GM20431 (cell line): ENCODE measurements around the gene CDIPT.

Source experiments
- in situ Hi-C: fragments of 300-500 bp; cut with MseI, MboI; formaldehyde crosslinking; loops from one replicate; pipeline ENCODE4 v1.15.0; 2020; ENCODE audit warnings: low sequenced_read_pairs; ENCODE audit not compliant: unreplicated experiment

Gene CDIPT

DNA sequence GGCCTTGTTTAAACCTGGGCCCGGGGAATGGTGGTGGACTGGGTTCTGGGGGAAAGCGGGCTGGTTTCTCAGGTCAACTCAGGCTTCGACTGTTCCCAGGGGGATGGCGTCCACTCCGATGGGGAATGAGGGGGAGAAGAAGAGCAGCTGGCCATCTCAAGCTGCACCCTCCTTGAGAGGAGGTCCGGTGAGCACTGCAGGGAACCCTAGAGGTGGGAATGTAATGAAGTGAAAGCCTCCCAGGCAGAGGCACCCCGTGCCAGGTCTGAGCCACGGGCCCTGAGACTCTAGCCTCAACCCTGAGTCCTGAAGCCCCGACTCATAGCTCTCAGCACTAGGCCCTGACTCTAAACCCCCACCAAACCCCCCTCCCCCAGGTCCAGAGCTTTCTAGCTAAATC, 1.2 kb upstream of the CDIPT start:
- in situ Hi-C loops, result no loop called here

DNA sequence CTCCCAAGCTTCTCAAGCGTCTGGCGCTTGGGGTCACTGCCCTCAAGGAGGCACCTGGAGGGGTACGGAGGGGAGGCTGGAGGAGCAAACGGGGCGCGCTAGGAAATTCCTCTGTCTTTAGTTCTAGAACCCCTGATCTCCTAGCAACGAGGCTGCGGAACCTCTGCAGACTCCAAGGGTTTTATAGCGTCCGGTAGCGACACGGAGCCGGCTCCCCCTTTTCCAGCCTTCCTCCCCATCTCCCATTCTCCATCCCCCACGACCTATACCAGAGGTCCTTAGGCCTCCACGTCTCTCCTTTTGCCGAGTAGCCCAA, 601 bp upstream of the CDIPT start:
- in situ Hi-C loops, result no loop called here

DNA sequence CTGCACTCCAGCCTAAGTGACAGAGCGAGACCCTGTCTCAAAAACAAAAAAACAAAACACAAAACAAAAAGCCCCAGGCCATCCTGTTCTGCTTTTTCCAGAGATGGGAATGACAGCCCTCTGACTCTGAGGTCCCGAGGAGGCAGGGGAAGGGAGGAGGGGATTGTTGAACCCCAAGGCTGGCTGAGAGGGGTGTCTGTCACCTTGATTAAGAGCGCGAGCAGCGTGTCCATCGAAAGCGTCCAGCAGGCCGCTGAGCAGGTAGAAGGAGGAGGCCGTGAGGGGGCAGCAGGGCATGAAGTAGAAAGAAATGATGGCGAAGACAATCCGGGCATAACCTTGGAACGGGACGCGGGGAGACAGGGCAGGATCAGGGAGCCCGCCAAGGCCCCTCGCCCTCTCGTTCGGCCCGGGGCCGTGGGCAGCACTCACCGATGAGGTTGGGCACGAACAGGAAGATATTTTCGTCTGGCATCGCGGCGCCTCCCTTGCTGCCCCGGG, 593 bp downstream of the CDIPT start:
- in situ Hi-C loops, result no loop called here

GRCh38 chr16:29860218-29860617, 2.8 kb downstream of the CDIPT start:
- in situ Hi-C loops, result no loop called here

DNA sequence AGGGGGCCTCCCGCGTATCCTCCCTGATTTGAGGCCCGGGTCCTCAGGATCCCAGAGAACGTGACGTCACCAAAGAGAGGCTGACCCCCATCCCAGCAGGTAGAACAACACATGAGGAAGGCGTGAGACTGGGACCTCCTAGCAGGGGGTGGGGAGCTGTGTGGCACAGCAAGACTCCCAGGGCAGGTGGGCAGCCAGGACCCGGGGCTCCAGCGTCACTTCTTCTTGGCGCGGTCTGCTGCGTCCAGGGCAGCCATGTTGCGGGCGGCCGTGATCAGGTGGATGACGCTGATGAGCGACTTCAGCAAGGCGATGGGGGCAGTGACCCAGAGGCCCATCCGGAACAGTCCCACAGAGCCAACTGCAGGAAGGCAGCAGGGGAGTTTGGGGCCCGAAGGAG, 4.1 kb downstream of the CDIPT start:
- in situ Hi-C loops, result no loop called here

GRCh38 chr16:29858149-29858849, 4.7 kb downstream of the CDIPT start:
- in situ Hi-C loops, result no loop called here

- in situ Hi-C loops, result no loop called here
These were observed 5.8 kb downstream of the CDIPT start for GRCh38 chr16:29857133-29857760.

DNA sequence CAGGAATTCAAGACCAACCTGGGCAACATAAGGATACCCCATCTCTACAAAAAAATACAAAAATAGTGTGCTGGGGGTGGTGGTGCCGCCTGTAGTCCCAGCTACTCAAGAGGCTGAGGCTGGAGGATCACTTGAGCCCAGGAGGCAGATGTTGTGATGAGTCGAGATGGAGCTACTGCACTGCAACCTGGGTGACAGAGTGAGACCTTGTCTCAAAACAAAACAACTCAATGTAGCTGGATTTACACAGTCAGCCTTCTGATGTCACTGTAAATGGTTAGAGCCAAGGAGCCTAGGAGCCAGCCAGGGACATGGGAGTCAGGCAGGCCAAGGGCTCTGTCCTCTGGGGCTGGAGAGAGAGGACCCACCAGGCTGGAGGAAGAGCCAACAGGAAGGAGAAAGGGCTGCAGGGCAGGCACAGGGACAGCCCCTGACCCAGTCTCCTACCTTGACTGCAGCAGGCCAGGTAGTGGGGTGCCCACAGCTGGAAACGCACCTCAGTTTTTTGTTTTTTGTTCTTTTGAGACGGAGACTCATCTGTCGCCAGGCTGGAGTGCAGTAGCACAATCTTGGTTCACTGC, 8.4 kb downstream of the CDIPT start:
- in situ Hi-C loops, result no loop called here

GRCh38 chr16:29852654-29853053, 10.4 kb downstream of the CDIPT start:
- in situ Hi-C loops, result no loop called here

GRCh38 chr16:29850998-29851397, 12.0 kb downstream of the CDIPT start:
- in situ Hi-C loops, result no loop called here

DNA sequence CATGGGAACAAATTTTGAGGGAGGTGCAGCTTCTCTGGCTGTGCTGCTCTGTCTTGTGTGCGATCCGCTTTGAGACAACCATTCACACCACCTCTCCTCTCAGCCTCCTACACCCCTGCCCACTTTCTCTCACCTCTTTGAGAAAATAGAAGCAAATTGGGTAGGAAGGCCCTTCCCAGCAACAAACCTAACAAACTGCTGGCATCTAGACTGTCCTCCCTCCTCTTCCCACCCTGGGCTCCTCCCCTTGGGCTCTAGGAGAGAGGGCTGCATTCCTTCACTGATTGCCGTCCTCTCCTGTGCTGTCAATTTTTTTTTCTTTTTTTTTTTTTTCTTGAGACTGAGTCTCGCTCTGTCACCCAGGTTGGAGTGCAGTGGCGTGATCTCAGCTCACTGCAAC, 13.5 kb downstream of the CDIPT start:
- in situ Hi-C loops, result loop anchor here (25.0 kb wide), 1 partner anchor 163 kb away; the partner anchor contains the start of genes C16orf92 and DOC2A

DNA sequence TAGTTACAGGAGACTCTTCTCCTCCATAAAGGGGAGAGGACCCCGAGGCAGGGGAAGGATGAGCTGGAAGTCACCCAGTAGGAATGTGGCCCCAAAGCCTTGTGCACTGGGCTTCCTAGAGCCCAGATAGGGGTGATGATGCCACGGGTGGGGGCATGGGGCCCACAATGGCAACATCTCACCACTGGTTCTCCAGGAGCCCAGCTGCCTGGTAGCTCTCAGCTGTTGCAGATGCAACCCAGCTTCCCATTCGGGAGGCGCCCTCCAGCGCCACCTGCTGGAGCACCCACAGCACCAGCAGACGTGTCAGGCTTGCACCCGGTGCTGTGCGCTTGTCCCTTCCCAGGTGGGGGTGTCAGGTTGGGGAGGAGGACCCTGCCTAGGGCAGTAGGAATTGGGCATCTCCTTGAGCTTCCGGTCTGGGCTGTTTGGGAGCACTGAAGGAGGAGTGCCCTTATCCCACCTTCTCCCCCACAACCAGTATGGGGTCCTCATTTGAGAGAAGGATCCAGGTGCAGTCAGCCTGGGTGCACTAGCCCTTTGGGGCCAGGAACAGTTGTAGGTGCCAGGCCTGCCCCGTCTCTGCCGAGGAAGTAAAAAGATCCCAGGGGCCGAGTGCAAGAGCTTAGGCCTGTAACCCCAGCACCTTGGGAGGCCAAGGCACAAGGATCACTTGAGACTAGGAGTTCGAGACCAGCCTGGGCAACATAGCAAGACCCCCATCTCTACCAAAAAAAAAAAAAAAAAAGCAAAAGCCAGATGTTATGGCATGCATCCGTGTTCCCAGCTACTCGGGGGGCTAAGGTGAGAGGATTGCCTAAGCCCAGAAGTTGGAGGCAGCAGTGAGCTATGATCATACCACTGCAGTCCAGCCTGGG, 14.4 kb downstream of the CDIPT start:
- in situ Hi-C loops, result loop anchor here (25.0 kb wide), 1 partner anchor 164 kb away; the partner anchor contains the start of genes C16orf92 and DOC2A

DNA sequence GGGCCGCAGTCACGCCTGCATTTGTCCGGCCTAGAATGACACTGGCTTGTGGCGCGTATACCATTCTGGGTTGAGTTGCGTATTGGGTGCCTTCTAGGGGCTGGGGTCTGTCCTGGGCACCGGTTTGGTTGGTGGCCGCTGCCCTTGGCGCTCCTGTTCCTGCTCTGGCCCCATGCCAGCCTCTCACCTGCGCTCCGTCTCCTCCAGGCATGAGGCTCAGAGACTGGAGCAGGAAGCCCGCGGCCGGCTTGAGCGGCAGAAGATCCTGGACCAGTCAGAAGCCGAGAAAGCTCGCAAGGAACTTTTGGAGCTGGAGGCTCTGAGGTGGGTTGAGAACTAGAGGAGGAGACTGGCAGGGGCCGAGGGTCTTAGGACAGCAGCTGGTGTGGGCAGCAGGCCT, 17.4 kb downstream of the CDIPT start:
- in situ Hi-C loops, result loop anchor here (25.0 kb wide), 1 partner anchor 167 kb away; the partner anchor contains the start of genes C16orf92 and DOC2A

GRCh38 chr16:29844575-29845331, 18.3 kb downstream of the CDIPT start:
- in situ Hi-C loops, result loop anchor here (25.0 kb wide), 1 partner anchor 168 kb away; the partner anchor contains the start of genes C16orf92 and DOC2A

DNA sequence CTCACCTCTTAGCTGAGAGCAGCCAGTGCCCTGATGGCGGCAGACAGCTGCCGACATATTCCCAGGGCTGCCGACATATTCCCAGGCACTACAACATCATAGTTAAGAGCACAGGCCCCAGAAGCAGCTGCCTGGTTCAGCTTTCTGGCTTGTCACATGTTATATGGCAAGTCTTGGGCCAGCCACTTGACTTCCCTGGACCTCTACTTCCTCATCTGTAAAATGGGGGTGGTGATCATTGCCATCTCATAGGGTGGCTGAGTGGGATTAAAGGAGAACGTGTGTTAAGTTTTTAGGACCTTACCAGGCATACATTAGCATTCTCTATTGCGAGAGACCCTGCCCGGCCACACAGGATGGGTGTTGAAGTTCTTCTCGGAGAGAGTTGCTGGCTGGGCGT, 19.1 kb downstream of the CDIPT start:
- in situ Hi-C loops, result loop anchor here (25.0 kb wide), 1 partner anchor 168 kb away; the partner anchor contains the start of genes C16orf92 and DOC2A

GRCh38 chr16:29842732-29843346, 20.2 kb downstream of the CDIPT start:
- in situ Hi-C loops, result loop anchor here (25.0 kb wide), 1 partner anchor 169 kb away; the partner anchor contains the start of genes C16orf92 and DOC2A

DNA sequence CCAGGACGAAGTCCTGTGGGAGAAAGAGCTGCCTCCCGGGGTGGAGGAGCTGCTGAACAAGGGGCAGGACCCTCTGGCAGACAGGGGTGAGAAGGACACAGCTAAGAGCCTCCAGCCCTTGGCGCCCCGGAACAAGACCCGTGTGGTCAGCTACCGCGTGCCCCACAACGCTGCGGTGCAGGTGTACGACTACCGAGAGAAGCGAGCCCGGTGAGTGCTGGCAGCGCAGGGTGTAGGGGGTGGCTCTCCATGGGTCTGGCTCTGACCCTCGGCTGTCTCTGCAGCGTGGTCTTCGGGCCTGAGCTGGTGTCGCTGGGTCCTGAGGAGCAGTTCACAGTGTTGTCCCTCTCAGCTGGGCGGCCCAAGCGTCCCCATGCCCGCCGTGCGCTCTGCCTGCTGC, 21.4 kb downstream of the CDIPT start:
- in situ Hi-C loops, result loop anchor here (25.0 kb wide), 1 partner anchor 171 kb away; the partner anchor contains the start of genes C16orf92 and DOC2A

DNA sequence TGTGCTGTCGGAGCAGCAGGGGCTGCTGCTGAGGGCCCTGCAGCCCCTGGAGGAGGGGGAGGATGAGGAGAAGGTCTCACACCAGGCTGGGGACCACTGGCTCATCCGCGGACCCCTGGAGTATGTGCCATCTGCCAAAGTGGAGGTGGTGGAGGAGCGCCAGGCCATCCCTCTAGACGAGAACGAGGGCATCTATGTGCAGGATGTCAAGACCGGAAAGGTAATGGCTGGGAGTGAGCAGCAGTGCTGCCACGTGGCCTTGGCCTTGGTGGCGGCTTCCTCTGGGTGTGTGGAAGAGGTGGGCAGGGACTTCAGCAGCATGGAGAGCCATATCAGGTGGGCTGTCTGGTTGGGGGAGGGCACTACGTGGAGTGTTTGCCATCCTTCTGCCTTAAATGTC, 22.8 kb downstream of the CDIPT start:
- in situ Hi-C loops, result loop anchor here (25.0 kb wide), 1 partner anchor 172 kb away; the partner anchor contains the start of genes C16orf92 and DOC2A

DNA sequence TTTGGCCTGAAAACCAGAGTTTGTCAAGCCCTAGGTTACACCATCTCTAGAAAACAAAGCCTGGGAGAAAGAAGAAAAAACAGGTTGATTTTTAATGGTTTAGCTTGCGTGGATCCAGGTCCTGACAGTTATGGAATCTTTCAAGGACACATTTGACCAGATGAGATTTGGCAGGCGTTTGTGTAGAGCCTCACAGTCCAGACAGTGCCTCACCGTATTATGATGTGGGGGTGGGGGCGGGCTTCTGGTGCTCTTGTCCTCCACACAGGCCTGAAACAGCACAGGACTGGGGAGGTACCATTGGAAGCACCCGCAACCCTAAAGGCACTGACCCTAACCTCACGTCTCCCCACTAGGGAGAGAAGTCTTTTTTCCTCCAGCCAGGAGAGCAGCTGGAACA, 23.2 kb downstream of the CDIPT start:
- in situ Hi-C loops, result loop anchor here (25.0 kb wide), 1 partner anchor 172 kb away; the partner anchor contains the start of genes C16orf92 and DOC2A
